ENCODE results near the gene BRWD1. TPM values are rescaled to one million over a fixed set of nuclear protein-coding genes. Genes with fewer than 3 reads are reported as not detected.

BRWD1 gene
- total RNA-seq, 3 donors from 2014 or later, result 40.6 to 58.6 (median 52.5) TPM

GRCh38 chr21:39196310-39196709, 117.1 kb downstream of the BRWD1 start:
- peaks cover 28% of the 10 kb centered on the region for H3K4me1 ChIP-seq (ENCODE audit: low read depth)
- DNase-seq, result no peak
- intact Hi-C loops (cut with DNase I, micrococcal nuclease), result no loop called here

DNA sequence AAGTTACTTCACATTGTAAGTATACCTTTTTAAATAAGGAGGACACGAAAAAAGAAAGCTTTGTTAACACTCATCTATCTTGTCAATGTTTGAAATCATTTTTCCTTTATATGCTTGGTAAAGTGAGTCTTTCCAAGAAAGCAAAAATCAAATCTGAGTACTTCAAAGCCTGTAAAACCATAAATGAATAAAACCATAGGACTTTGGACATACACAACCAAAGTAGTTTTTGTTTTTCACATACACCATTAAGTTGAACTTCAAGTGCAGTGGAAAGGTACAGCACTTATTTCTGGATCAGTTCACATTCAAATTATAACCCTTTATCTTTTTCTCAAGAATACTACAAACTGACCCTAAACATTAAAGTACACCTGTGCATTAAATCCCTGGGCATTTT, 120.1 kb downstream of the BRWD1 start:
- Histone ChIP-seq H3K4me1 (ENCODE audit: low read depth) (peaks cover 28% of the 10 kb centered on the region), H3K9me3 (no peaks in the 10 kb centered on the region), H3K36me3 (ENCODE audit: low read depth) (peaks cover under 1% of the 10 kb centered on the region), H3K4me3 (no peak overlapping the region)
- intact Hi-C loops (cut with DNase I, micrococcal nuclease), result no loop called here
- peak; percentile 58 for ATAC-seq
- DNase-seq, result no peak
- TF ChIP-seq, protein P1, sequence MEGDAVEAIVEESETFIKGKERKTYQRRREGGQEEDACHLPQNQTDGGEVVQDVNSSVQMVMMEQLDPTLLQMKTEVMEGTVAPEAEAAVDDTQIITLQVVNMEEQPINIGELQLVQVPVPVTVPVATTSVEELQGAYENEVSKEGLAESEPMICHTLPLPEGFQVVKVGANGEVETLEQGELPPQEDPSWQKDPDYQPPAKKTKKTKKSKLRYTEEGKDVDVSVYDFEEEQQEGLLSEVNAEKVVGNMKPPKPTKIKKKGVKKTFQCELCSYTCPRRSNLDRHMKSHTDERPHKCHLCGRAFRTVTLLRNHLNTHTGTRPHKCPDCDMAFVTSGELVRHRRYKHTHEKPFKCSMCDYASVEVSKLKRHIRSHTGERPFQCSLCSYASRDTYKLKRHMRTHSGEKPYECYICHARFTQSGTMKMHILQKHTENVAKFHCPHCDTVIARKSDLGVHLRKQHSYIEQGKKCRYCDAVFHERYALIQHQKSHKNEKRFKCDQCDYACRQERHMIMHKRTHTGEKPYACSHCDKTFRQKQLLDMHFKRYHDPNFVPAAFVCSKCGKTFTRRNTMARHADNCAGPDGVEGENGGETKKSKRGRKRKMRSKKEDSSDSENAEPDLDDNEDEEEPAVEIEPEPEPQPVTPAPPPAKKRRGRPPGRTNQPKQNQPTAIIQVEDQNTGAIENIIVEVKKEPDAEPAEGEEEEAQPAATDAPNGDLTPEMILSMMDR (IDR thresholded peaks at IDR 0.05), result no peak

More at GRCh38 chr21:39196310-39196709, 117.1 kb downstream of the BRWD1 start:
- H3K9me3 ChIP-seq, result no peaks in the 10 kb centered on the region
- H3K36me3 ChIP-seq (ENCODE audit: low read depth), result peaks cover 13% of the 10 kb centered on the region
- peak; percentile 46 for ATAC-seq
- TF ChIP-seq, protein P1 (IDR thresholded peaks at IDR 0.05), result no peak
- no peak overlapping the region for H3K4me3 ChIP-seq

- Histone ChIP-seq H3K4me3 (no peak overlapping the region), H3K36me3 (ENCODE audit: low read depth) (no peaks in the 10 kb centered on the region), H3K4me1 (ENCODE audit: low read depth) (peaks cover 10% of the 10 kb centered on the region), H3K9me3 (no peaks in the 10 kb centered on the region)
- TF ChIP-seq, protein P1 (IDR thresholded peaks at IDR 0.05), result no peak
- intact Hi-C loops (cut with DNase I, micrococcal nuclease), result no loop called here
- ATAC-seq, result no peak
- DNase-seq, result no peak
Observed at GRCh38 chr21:39189857-39190604, 123.4 kb downstream of the BRWD1 start.

GRCh38 chr21:39188521-39189139, 124.8 kb downstream of the BRWD1 start:
- no peak for ATAC-seq

GRCh38 chr21:39187141-39187540, 126.3 kb downstream of the BRWD1 start:
- DNase-seq, result no peak
- Histone ChIP-seq H3K9me3 (no peaks in the 10 kb centered on the region), H3K4me1 (ENCODE audit: low read depth) (peaks cover 9% of the 10 kb centered on the region), H3K4me3 (no peak overlapping the region), H3K36me3 (ENCODE audit: low read depth) (no peaks in the 10 kb centered on the region)
- TF ChIP-seq, protein P1 (IDR thresholded peaks at IDR 0.05), result no peak
- intact Hi-C loops (cut with DNase I, micrococcal nuclease), result no loop called here
- ATAC-seq, result no peak

More at GRCh38 chr21:39188521-39189139, 124.8 kb downstream of the BRWD1 start:
- Histone ChIP-seq H3K4me3 (no peak overlapping the region), H3K9me3 (no peaks in the 10 kb centered on the region), H3K4me1 (ENCODE audit: low read depth) (peaks cover 16% of the 10 kb centered on the region), H3K36me3 (ENCODE audit: low read depth) (no peaks in the 10 kb centered on the region)
- TF ChIP-seq, protein P1 (IDR thresholded peaks at IDR 0.05), result no peak
- intact Hi-C loops (cut with DNase I, micrococcal nuclease), result no loop called here
- no peak for DNase-seq
